NT2/D1 (cell line): ENCODE measurements around the gene DDX18.

Experiments
- SUZ12 ChIP-seq: IDR thresholded peaks from 2 replicates; pipeline ENCODE4 v1.6.1; 2011; ENCODE audit not compliant: insufficient read length, insufficient read depth; ENCODE audit errors: extremely low read depth
- YY1 ChIP-seq: IDR thresholded peaks from 2 replicates; pipeline ENCODE4 v1.6.1; 2011; ENCODE audit not compliant: insufficient read length, insufficient read depth
- ZNF274 ChIP-seq: IDR thresholded peaks from 2 replicates; pipeline ENCODE4 v1.6.1; 2011; ENCODE audit warnings: mild to moderate bottlenecking, low read depth, low read length

- TF ChIP-seq ZNF274 (no peak), YY1 (no peak), SUZ12 (no peak)
Observed at GRCh38 chr2:117862459-117862858, 48.0 kb downstream of the DDX18 start.
